PC-9 (cell line): ENCODE data around the gene MAP3K5.

Source experiments
- EZH2 ChIP-seq: fragments of 200-600 bp; sonication (generic); IDR thresholded peaks from 2 replicates; pipeline ENCODE4 v1.8.0; 2017; ENCODE audit warnings: antibody characterized with exemption, low read depth
- TF ChIP-seq, protein P1 (sequence below): fragments of 200-600 bp; sonication (generic); conservative IDR thresholded peaks from 2 replicates; pipeline ENCODE4 v1.6.1; 2017; ENCODE audit warnings: mixed run types, antibody characterized with exemption, mild to moderate bottlenecking, moderate library complexity

- TF ChIP-seq, protein P1, sequence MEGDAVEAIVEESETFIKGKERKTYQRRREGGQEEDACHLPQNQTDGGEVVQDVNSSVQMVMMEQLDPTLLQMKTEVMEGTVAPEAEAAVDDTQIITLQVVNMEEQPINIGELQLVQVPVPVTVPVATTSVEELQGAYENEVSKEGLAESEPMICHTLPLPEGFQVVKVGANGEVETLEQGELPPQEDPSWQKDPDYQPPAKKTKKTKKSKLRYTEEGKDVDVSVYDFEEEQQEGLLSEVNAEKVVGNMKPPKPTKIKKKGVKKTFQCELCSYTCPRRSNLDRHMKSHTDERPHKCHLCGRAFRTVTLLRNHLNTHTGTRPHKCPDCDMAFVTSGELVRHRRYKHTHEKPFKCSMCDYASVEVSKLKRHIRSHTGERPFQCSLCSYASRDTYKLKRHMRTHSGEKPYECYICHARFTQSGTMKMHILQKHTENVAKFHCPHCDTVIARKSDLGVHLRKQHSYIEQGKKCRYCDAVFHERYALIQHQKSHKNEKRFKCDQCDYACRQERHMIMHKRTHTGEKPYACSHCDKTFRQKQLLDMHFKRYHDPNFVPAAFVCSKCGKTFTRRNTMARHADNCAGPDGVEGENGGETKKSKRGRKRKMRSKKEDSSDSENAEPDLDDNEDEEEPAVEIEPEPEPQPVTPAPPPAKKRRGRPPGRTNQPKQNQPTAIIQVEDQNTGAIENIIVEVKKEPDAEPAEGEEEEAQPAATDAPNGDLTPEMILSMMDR = peak; percentile 72
- TF ChIP-seq EZH2 = no peak
Measured at GRCh38 chr6:136822376-136823127, 30.3 kb upstream of the MAP3K5 start, which contains the start of gene PEX7.
